Common myeloid progenitor, CD34-positive (primary cell): ENCODE measurements around the gene LIG1.

ENCODE experiments used
- CTCF ChIA-PET: fragments of 350-600 bp; sonication (Branson Sonifier 250); formaldehyde crosslinking; loops from one replicate; lab custom pipeline; 2021; ENCODE audit warnings: antibody characterized with exemption; lab: Charles Lee
- POLR2A ChIA-PET: fragments of 350-600 bp; sonication (Branson Sonifier 250); formaldehyde crosslinking; loops from one replicate; lab custom pipeline; 2021; ENCODE audit warnings: antibody characterized with exemption; lab: Charles Lee
- DNase-seq, 3 donors: peaks; one replicate each; pipeline versions ENCODE4 v3.0.0 to v3.0.0-alpha.2; 2013
- H3K27ac ChIP-seq, 2 experiments: 1 replicate in 1 of 2; 2 replicates in 1 of 2; pipeline ENCODE4 v1.7.0; 2013; ENCODE audit warnings: inconsistent platforms in 2 of 2, low read length in 2 of 2, mild to moderate bottlenecking in 2 of 2, low read depth in 1 of 2, moderate library complexity in 1 of 2; ENCODE audit not compliant: severe bottlenecking in 2 of 2, insufficient read depth in 1 of 2, poor library complexity in 1 of 2
- H3K27me3 ChIP-seq, 5 experiments: replicated peaks in 2 of 5; 1 replicate in 3 of 5; 2 replicates in 2 of 5; pipeline versions ENCODE4 v1.6.1 to v1.7.0; 2013; ENCODE audit warnings: low read length in 4 of 5, mild to moderate bottlenecking in 2 of 5, moderate library complexity in 2 of 5, inconsistent platforms in 1 of 5; ENCODE audit not compliant: insufficient read depth in 5 of 5, control insufficient read depth in 4 of 5
- H3K36me3 ChIP-seq, 4 experiments: 1 replicate in 2 of 4; 2 replicates in 2 of 4; pipeline versions ENCODE4 v1.6.1 to v1.7.0; 2013; ENCODE audit warnings: low read length in 3 of 4, control low read depth in 1 of 4, mild to moderate bottlenecking in 1 of 4; ENCODE audit not compliant: control insufficient read depth in 4 of 4, insufficient read depth in 4 of 4
- H3K4me1 ChIP-seq, 4 experiments: 1 replicate in 3 of 4; 2 replicates in 1 of 4; pipeline versions ENCODE4 v1.6.1 to v1.7.1; 2013; ENCODE audit warnings: low read length in 3 of 4, mild to moderate bottlenecking in 3 of 4, control low read depth in 1 of 4, inconsistent platforms in 1 of 4, moderate library complexity in 1 of 4; ENCODE audit not compliant: control insufficient read depth in 4 of 4, insufficient read depth in 4 of 4; ENCODE audit errors: control extremely low read depth in 1 of 4
- H3K4me3 ChIP-seq, 7 experiments: 1 replicate in 4 of 7; 2 replicates in 3 of 7; pipeline versions ENCODE4 v1.5.1 to v1.7.0; 2013; ENCODE audit warnings: mild to moderate bottlenecking in 7 of 7, low read length in 6 of 7, moderate library complexity in 6 of 7, inconsistent platforms in 2 of 7, low read depth in 2 of 7, control low read depth in 1 of 7; ENCODE audit not compliant: insufficient read depth in 4 of 7, control insufficient read depth in 1 of 7; ENCODE audit errors: extremely low read depth in 1 of 7
- H3K9me3 ChIP-seq, 5 experiments: 1 replicate in 4 of 5; 2 replicates in 1 of 5; pipeline versions ENCODE4 v1.6.1 to v1.7.1; 2013; ENCODE audit warnings: low read length in 4 of 5, mild to moderate bottlenecking in 2 of 5, inconsistent platforms in 1 of 5, low read depth in 1 of 5, moderate library complexity in 1 of 5; ENCODE audit not compliant: control insufficient read depth in 4 of 5, insufficient read depth in 2 of 5; ENCODE audit errors: control extremely low read depth in 1 of 5
- WGBS: methylation state at CpG from one replicate; pipeline ENCODE4 v1.1.5; 2013; ENCODE audit not compliant: insufficient coverage; 5-methylcytosine and 5-hydroxymethylcytosine counted together

Gene LIG1

GRCh38 chr19:48108997-48109782 is 61.0 kb downstream of the LIG1 start:
- Histone ChIP-seq H3K9me3 (no peaks in the 10 kb centered on the region), H3K4me3 (no peak overlapping the region), H3K27ac (no peak overlapping the region), H3K27me3 (no peaks in the 10 kb centered on the region), H3K4me1 (peaks cover 0 to 21% (median 10%) of the 10 kb centered on the region in 4 experiments), H3K36me3 (peaks cover 0 to 2% (median under 1%) of the 10 kb centered on the region in 4 experiments)
- POLR2A ChIA-PET: no interaction called here
- CTCF ChIA-PET: interaction anchor here (0.9 to 7.8 kb wide), 8 partner anchors 7 to 184 kb away, joined by 3 to 85 read pairs (median 4); no protein-coding TSS in a partner anchor
- 97% methylated on average over 8 of the region's 15 CpGs for WGBS
- DNase-seq: no peak

DNA sequence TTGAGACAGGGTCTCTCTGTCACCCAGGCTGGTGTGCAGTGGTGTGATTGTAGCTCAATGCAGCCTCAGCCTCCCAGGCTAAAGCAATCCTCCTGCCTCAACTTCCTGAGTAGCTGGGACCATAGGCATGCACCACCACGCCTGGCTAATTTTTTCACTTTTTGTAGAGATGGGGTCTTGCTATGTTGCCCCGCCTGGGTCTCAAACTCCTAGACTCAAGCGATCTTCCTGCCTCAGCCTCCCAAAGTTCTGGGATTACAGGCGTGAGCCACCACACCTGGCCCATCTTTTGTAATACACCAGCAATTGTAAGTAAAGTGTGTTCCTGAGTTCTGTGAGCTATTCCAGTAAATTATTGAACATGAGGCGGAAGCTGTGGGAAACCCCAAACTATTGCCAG is 66.2 kb downstream of the LIG1 start:
- Histone ChIP-seq H3K9me3 (no peaks in the 10 kb centered on the region), H3K27me3 (no peaks in the 10 kb centered on the region), H3K36me3 (no peaks in the 10 kb centered on the region), H3K27ac (no peak overlapping the region), H3K4me1 (peaks cover 0 to 13% (median 5%) of the 10 kb centered on the region in 4 experiments), H3K4me3 (no peak overlapping the region)
- no peak for DNase-seq
- ChIA-PET CTCF (interaction anchor here (0.6 to 1.5 kb wide), 4 partner anchors 51 to 144 kb away, joined by 3 to 4 read pairs (median 3); no protein-coding TSS in a partner anchor), POLR2A (no interaction called here)
- 80% methylated on average over 2 of the region's 5 CpGs for WGBS

GRCh38 chr19:48102870-48103751 is 67.0 kb downstream of the LIG1 start:
- ChIA-PET CTCF (interaction anchor here (0.6 to 3.0 kb wide), 9 partner anchors 8 to 143 kb away, joined by 3 to 17 read pairs (median 4); partner anchors contain the start of gene PLA2G4C), POLR2A (interaction anchor here (0.6 kb wide), 1 partner anchor 142 kb away, joined by 3 read pairs; no protein-coding TSS in a partner anchor)
- H3K4me3 ChIP-seq: no peak overlapping the region
- H3K4me1 ChIP-seq: peaks cover 0 to 7% (median 3%) of the 10 kb centered on the region in 4 experiments
- peak; percentile 36 to 53 (median 51) for DNase-seq
- H3K27ac ChIP-seq: no peak overlapping the region
- no peaks in the 10 kb centered on the region for H3K27me3 ChIP-seq
- no peaks in the 10 kb centered on the region for H3K9me3 ChIP-seq
- no peaks in the 10 kb centered on the region for H3K36me3 ChIP-seq
- WGBS: 71% methylated on average over 10 of the region's 13 CpGs

DNA sequence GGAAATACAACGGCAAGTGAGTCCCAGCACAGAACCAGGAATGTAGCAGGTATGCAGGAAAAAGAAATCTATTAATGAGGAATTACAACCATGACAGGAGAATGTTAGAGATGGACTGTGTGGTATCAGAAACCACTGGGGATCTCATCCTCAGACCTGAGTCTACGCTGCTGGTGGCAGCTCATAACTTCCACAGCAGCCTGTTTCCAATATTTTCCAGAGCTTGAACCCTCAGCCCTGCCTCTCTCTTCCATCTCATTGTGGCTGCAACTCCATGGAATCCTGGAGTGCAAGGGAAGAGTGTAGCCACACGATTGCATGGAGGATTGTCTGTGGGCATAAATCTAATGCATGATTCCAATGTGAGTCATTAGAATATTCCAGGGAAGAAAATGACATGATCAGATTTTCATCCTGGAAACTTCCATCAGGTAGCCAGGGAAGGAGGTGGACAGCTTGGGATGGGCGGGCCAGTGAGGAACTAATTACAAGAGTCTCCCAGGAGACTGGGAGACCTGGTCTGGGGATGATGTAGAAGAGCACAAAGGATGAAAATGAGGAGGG is 74.5 kb downstream of the LIG1 start:
- WGBS: 90% methylated on average over 4 of the region's 4 CpGs
- CTCF ChIA-PET: no interaction called here
- no peak for DNase-seq

GRCh38 chr19:48094855-48095203 is 75.3 kb downstream of the LIG1 start:
- no peaks in the 10 kb centered on the region for H3K36me3 ChIP-seq
- ChIA-PET CTCF (no interaction called here), POLR2A (no interaction called here)
- no peaks in the 10 kb centered on the region for H3K4me1 ChIP-seq
- WGBS: no CpG with 5 or more reads among the region's 2 CpGs
- no peak overlapping the region for H3K4me3 ChIP-seq
- DNase-seq: no peak
- H3K27me3 ChIP-seq: peaks cover 0 to 2% (median 0%) of the 10 kb centered on the region in 5 experiments
- peaks cover 0 to 27% (median 5%) of the 10 kb centered on the region in 5 experiments for H3K9me3 ChIP-seq
- H3K27ac ChIP-seq: no peak overlapping the region

More for the DNA sequence above, 74.5 kb downstream of the LIG1 start:
- POLR2A ChIA-PET: no interaction called here
- Histone ChIP-seq H3K4me3 (no peak overlapping the region), H3K27ac (no peak overlapping the region), H3K9me3 (peaks cover 0 to 25% (median 4%) of the 10 kb centered on the region in 5 experiments), H3K27me3 (peaks cover 0 to 2% (median 0%) of the 10 kb centered on the region in 5 experiments), H3K36me3 (no peaks in the 10 kb centered on the region), H3K4me1 (no peaks in the 10 kb centered on the region)

GRCh38 chr19:48094129-48094854 is 75.9 kb downstream of the LIG1 start:
- WGBS: no CpG with 5 or more reads among the region's 1 CpG

More at GRCh38 chr19:48094129-48094854, 75.9 kb downstream of the LIG1 start:
- peaks cover 0 to 27% (median 5%) of the 10 kb centered on the region in 5 experiments for H3K9me3 ChIP-seq
- no peak overlapping the region for H3K4me3 ChIP-seq
- peaks cover 0 to 2% (median 0%) of the 10 kb centered on the region in 5 experiments for H3K27me3 ChIP-seq
- no peak overlapping the region for H3K27ac ChIP-seq
- no peaks in the 10 kb centered on the region for H3K4me1 ChIP-seq
- DNase-seq: no peak
- no peaks in the 10 kb centered on the region for H3K36me3 ChIP-seq
- ChIA-PET POLR2A (no interaction called here), CTCF (no interaction called here)
